Measurements from ENCODE around the gene PRR29.
"Not testable (repeated sequence)": the region's sequence is repeated elsewhere in the genome, so short reads cannot be mapped to it uniquely, and the experiment has no call there.

Gene PRR29

DNA sequence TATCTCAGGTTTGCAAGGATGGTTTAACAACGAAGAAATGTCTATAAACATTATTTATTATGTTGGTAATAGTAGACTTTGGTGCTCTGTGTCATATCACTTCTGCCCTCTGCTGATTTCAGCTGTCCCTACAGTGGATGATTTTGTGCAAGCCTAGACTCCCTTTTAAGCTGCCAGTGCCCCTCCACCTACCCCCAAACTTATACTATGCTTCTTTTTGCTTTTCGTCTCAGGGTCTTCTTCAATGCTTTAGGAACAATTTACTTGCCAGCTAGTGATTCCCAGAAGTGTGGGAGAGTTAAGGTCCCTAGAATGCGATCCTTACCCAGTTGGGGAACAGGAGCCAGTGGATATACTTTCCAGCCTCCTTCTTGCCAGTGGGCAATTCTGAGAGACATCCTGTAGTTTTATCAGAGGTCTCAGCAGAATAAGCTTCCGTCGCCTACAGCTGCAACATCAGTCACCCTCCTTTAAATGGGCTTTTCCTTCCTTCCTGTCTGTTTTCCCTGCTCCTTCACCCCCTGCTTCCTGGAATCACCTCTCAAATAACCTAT lies 18.2 kb downstream of the PRR29 start:
- DNase-seq, result no peak

DNA sequence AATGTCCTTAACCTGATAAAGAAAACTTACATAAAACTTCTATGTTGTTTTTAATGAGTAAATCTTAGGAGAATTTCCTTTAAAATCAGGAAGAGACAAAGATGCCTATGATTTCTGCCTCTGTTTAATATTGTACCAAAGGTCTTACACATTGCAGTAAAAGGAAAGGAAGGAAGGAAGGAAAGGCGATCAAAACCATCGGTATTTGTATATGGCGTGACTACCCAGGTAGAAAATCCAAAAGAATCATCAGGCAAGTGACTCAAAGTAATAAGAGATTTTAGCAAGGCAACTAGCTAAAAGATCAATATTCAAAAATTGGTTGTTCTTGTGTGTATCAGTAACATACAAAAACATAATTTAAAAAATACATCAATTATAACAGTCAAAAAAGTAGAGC lies 18.8 kb downstream of the PRR29 start:
- DNase-seq, result no peak

DNA sequence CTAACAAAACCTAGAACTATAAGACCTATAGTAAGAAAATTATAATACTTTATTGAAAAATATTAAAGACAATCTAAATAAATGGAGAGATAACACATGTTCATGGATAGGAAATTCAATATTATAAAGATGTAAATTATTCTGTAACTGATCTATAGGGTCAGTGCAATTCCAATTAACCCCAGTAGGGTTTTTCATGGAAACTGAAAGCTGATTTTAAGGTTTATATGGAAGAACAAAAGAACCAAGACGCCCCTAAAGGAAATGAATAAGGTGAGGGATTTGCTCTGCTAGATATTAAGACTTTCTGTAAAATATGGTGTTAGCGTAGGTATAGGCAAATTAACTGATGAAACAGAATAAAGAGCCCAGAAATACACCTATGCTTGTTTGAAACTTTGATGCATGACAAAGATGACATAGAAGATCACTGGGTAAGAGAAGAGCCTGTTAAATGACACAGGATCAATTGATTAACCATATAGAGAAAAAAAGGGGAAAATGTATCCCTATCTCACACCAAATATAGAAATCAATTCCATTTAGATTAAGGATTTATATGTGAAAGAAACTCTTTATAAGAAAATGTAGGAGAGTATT lies 19.3 kb downstream of the PRR29 start:
- DNase-seq, result no peak

DNA sequence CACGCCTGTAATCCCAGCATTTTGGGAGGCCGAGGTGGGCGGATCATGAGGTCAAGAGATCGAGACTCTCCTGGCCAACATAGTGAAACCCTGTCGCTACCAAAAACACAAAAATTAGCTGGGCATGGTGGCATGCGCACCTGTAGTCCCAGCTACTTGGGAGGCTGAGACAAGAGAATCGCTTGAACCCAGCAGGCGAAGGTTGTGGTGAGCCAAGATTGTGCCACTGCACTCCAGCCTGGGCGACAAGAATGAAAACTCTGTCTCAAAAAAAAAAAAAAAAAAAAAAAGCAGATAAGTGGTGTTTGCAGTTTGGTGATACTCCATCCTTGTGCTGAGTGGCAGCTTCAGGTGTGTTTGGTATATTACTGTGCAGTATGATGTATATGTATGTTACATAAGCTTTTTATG lies 21.4 kb downstream of the PRR29 start:
- DNase-seq, result not testable (repeated sequence)

DNA sequence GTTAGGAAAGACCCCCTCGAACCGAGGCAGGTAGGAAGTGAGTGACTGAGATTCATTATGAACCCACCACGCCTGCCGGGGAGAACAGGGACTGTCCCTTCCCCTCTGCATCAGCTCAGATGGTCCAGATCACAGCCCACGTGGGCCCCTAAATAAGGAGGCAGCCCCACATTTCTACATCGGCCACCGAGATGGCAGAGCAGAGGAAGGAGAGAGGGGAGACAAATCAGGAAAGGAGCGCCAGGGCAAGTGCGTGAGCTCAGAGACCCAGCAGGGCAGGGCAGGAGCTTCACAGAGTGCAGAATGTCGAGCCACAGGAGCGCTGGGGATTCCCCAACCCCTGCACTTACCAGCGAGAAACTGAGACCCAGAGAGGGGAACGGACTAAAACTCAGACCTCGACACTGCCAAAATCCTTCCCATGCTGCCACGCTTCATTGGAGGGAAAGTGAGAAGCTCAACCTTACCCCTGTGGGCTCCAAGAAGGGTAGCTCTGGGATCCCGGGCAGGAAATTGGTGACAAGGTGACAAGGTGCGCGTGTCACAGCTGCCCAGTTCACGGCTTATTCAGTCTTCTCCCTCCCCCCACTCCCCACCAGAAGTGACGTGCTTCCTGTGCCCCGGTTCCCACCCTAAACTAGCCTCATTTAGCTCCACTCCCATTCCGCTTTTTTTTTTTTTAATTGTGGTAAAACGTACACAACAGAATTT lies 22.1 kb downstream of the PRR29 start, which contains the start of gene ICAM2:
Gene ICAM2 (minus strand): TSS at position 578 of the 711 bp plus-strand sequence. CDS start 13,942 bp downstream, outside the sequence.
- DNase-seq, result no peak

DNA sequence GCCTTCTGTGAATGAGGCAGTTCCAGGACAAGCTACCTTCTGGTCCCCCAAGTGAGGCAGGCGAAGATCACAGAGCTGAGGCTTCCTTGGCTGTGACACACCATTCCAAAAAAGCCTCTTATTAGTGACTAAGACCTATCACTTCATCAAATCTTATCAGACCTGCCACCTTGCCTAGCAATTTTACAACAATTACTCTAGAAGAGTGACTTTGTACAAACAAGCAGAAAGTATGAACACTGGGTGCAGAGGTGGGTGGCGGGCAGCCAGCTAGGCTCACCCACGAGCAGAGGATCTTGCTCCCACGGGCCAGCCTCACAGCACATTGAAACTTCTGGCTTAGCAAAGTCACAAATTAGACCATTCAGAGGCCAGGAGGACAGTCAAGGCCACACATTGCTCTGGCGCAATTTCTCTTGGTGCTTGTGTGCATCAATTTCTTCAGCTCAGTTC lies 24.5 kb downstream of the PRR29 start:
- no peak for DNase-seq

DNA sequence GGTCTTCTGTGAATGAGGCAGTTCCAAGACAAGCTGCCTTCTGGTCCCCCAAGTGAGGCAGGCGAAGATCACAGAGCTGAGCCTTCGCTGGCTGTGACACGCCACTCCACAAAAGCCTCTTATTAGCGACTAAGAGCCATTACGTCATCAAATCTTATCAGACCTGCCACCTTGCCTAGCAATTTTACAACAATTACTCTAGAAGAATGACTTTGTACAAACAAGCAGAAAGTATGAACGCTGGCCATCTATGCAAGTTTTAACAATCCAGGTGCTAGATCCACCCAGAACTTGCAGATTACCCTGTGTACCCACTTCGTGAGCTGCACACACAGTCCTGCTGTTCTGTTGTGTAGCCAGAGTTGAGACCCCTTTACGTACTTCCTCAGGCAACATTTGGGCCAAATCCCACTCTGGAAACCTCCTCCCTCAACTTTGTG lies 26.1 kb downstream of the PRR29 start:
- no peak for DNase-seq

DNA sequence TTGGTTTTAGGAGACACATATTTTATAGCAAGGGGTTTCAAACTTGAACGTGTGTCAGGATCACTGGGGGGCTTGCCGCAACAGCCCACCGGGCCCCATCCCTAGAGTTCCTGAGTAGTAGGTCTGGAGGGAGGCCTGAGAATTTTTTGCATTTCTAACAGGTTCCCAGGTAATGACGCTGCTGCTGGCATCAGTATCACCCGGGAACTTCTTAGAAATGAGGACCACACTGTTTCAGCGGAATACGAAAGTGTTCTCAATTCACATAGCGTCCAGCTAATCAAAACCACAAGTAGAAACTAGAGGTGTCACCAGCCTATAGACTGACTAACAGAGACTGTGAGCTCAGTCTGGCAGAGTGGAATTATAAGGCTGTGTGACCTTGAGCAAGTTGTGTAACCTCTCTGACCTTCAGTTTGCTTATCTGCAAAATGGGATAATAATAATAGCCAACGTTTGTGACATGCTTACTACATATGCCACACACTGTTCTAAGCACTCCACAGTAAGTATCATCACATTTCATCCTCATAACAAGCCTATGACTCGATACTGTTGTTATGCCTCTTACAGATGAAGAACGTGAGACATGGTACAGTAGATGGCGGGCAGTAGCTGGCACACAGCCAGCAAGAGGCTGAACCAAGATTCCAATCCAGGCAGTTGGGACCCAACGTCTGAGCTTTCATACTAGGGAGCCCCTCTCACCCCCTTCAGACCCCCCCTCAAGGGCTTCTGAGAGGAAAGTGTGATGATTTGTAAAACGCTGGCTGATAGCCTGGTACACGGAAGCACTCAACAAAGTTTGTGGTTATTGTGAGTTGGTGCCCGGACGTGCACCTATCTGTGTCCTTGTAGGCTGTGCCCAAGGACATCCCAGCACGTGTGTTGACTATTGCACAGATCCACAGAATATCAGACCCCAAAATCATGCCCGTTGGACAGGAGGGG lies 26.9 kb downstream of the PRR29 start:
- DNase-seq, result peak; percentile 38

DNA sequence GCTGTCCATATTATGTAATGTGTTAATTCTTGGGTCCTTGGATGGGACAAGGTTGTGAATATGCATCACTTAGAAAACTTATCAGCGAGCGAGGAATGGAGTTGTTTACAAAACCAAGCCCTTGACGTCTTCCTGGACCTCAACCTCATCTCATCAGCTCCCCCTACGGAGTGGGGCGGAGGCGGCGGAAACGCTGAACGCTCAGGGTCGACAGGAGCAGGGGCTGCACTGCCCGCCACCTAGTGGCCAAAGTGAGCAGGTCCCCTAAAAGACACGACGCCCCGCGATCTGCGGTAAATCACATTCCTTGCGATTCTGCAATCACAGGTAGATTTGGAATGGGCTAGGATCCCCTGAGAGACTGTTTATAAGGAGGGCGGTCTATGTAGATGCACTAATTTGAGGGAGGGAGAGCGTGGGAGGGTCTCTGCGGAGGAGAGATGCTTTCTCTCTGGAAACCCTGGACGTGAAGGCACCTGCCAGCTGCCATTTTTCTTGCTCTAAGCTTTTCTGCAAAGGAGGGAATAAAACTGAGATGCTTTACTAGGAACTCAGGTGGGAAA lies 27.7 kb downstream of the PRR29 start:
- peak; percentile 67 for DNase-seq

DNA sequence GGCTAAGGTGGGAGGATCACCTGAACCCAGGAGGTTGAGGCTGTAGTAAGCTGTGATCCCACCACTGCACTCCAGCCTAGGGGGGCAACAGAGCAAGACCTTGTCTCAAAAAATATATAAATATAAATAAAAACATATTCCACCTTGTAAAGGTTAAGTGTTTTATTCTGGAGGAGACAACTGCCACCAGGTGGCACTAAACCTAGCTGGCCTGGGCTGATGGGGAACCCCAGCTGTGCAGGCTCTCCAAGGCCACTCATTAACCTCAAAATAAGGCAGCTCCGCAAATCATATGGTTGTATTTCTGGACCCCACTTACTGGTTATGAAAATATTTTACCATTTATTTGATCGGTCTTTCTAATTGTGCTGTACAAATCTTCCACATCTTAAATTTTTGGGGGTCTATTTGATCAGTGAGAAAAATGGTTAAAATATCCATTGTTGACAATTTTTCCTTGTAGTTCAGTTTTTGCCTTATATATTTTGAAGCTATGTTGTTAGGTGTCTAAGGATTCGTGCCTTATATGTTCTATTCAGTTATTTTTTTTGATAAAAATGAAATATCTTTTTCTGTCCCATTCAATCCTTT lies 30.8 kb downstream of the PRR29 start:
- DNase-seq, result peak; percentile 54

DNA sequence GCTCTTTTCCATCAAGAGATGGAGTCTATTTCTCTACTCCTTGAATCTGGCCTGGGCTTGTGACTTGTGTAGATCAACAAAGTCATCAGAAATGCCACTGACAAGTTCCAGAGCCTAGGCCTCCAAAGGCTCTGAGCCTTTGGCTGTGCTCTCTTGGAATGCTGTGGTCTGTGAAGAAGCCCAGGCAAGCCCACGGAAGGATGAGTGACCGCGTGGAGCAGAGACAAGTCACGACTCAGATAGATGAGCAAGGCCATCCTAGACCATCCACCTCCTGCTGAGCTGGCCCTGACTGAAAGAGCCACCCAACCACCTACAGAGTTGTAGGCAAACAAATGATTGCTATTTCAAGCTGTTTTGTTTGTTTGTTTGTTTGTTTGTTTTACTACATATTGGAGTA lies 33.9 kb downstream of the PRR29 start:
- DNase-seq, result peak; percentile 57

DNA sequence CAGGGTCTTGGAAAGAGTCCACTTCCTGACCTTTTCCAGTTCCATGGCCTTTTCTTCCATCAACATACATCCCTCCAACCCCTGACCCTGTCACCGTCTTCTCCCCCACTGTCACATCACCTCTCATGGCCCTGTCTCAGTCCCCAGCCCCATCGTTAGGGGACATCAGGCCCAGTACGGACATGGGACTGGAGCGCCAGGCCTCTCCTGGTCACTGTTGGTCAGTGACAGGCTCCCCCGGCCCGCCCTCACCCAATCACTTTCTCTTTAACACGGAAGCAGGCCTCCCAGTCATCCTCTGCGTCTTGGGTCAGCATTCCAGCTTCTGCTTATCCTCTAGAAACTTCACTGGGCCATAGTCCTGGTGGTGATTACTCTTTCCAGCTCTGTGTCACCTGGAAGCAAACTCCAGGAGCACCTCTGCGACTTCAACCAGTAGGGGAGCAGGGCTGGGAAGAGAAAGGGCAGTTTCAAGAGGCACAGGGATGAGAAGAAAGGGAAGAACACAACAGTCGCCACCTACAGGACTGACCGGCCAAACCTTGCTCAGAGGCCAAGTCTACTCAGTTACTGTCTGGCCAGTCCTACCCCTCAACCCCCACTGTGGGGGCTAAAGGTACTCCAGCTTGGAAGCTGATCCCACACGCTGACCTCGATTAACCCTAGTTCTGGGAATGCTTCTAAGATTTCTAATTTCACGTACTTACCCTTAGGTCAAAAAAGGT lies 38.2 kb downstream of the PRR29 start:
- no peak for DNase-seq

DNA sequence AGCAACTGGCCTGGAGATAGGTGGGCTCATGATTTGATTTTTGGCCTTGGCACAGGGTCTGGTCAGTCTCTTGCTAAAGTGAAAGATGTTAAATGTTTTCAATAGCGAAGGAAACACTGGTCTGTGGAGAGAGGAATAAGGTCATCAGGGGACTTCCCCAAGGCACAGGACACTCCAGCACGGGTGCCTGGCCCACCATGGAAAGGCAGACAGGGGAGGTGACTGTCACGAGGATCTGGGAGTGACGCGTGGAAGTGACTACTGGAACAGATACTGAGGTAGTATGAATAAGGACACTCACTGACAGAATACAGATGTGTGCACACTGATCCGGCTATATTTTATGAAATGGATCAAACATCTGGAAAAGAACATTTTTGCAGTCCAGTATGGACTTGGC lies 39.0 kb downstream of the PRR29 start:
- no peak for DNase-seq

DNA sequence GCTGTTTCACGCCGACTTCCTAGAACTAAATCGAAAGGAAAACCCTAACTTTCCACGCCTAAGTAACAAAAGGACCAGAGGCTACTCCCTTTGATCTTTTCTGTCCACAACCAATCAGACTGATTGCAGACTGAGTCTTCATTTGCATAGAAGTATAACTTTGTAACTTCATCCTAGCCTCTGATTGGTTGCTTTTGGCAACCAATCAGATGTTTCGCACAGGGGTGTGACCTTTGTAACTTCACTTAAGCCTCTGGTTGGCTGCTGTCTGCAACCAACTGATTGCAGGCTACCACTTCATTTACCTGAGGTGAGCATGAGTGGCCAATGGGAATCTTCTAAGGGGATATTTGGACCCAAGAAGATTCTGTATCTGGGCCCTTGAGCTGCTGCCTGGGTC lies 39.7 kb downstream of the PRR29 start:
- DNase-seq, result no peak

DNA sequence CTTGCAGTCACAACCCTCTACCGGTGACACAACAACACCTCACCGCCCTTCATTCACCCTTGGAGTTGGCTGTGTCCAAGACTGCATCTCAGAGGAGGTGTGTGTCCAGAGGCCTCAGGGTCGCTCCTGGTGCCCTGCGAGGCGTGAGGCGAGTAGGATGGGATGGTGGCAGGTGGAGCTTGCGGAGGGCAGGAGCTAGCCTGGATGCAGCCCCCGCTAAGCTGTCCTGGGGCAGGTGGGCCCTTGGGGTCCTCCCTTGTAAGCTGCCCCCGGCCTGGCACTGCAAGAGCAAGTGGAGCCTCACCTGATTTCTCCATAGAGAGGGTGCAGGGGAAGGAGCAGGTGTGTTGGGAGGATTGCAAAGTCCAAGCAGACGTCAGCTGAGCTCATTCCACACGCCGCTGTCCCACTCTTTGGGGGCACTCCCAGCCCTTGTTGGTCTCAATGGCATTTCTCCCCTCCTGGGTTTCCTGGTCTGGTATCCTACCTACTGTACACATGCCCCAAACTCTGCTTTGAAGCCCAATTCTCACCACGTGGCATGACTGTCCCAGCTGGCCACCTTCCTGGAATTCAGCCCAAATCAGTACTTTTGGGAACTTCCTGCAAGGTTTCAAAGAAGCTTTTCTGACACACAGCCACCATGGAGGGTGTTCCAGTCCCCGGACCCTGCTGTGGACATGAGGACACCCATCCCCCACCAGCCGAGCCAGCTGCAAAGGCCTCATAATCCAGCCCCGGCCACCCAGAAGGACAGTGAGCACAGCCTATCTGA lies 40.4 kb downstream of the PRR29 start:
- no peak for DNase-seq

DNA sequence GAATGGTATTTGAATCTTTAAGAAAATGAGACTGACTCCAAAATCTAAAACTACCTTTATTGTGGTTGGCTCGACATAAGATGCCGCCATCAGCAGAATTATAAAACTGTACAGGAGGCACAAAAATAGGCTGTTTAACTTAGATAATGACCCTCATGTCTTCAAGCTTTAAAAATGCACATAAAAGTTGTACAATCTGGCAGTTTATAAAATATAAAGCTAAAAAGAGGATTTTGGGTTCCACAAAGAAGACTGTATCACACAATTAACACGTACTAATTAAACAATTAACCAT lies 40.9 kb downstream of the PRR29 start:
- DNase-seq, result no peak

DNA sequence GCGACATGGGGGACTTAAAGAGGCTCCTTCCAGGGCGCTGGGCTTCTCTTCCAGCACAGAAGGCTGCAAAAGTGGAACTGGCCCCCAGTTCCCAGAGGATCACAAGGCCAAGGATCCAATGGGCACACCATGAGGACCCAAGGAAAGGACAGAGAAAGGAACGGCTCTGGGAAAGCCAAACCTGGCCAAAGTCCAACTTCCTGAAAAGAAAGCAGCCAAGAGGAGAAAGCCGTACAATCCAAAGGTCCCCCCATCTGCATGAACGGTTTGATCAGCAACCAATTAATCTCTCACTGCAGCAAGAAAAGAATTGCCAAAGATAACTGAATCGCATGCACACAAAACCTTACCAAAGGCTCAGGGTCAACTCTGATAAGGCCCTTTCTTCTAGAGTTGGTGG lies 42.1 kb downstream of the PRR29 start:
- DNase-seq, result no peak

DNA sequence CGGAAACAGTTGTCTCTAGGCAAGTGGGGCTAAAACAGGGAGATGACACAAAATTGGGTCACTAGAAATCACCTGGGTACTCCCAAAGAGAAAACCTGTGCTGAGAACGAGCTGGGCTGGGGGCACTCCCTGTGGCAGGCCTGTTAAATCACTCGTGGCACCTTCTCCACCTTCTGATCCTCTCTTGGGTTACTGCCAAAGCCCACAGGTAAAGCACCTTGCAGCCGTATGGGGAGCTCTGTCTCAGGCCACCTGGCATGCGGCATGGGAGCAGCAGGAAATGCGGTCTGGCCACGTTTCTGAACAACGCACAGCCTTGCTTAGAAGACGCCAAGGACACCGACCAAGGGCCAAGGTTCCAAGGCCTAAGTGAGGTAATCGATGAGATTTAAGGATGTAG lies 43.8 kb downstream of the PRR29 start:
- no peak for DNase-seq

DNA sequence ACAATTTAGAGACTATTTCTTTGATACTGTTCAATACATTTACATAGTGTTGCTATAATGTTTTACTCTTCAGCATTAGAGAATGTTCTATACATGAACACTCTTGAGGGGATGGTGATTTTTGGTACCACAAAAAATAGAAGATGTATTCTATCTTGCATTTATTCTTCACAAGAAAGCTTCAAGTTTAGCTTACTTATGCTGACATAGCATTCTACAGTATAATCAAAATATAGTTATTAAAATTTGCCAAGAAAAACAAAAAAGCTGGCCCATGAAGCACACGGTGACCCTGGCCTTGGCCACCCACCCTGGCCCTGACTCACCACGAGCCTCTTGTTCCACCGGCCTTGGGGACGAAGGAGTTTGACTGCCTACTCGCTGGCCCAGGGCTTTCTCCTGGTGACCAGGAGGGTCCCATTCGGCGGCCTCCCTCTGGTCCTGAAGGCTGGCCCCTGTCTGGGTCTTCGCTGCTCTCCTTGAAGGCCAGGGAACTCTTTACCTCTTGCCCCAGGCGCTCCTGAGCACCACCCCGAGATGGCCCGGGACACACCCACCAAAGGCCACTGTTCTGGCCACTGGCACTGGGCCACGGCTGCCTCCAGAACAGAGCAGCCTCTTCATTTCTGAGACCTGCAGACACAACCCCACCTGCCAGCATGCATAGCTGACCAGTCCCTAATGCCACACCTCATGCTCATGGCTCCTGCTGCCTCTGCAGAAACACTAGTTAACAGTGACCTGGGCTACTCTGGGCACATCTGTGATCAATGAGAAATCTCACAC lies 44.7 kb downstream of the PRR29 start:
- no peak for DNase-seq

DNA sequence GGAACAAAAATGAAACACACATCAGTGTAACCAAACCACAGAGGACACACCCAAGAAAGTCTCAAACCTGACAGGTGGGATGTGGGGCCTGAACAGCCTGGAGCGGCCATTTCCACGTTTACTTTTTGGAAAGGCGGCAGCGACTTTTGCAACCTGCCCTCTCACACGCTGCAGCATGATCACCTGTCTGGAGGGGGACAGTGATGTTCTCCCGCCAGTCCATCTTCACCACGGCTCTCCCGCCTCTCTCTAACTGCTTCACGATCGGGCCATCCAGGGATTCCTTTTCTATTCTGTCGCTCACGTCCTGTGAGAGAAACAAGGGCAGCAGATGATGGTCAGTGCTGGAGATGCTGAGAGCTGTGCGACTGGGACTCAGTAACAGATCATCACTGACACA lies 47.0 kb downstream of the PRR29 start:
- DNase-seq, result no peak

All from fibroblast of skin of back (primary cell).